A549 (cell line): ENCODE measurements around the gene WASF3.

Experiments used
- BHLHE40 ChIP-seq: IDR thresholded peaks from 2 replicates; pipeline ENCODE4 v1.6.1; 2012; ENCODE audit warnings: low read depth, low read length, inconsistent platforms
- EP300 ChIP-seq, 2 experiments: fragments of >200 bp; sonication (Bioruptor Twin); formaldehyde crosslinking; IDR thresholded peaks; 2 replicates in 1 of 2; 3 replicates in 1 of 2; pipeline ENCODE4 v1.6.1; 2016 to 2017
- ESRRA ChIP-seq: fragments of 150-350 bp; IDR thresholded peaks from 2 replicates; pipeline ENCODE4 v1.6.1; 2014; ENCODE audit warnings: mild to moderate bottlenecking, low read length, borderline replicate concordance
- JUNB ChIP-seq: fragments of >200 bp; sonication (Bioruptor Twin); formaldehyde crosslinking; IDR thresholded peaks from 2 replicates; pipeline ENCODE4 v1.6.1; 2016
- KDM5A ChIP-seq: fragments of 200-600 bp; sonication (generic); IDR thresholded peaks from 2 replicates; pipeline ENCODE4 v1.6.1; 2016; ENCODE audit warnings: antibody characterized with exemption, mild to moderate bottlenecking
- MYC ChIP-seq: IDR thresholded peaks from 2 replicates; pipeline ENCODE4 v1.6.1; 2012; ENCODE audit warnings: mild to moderate bottlenecking, inconsistent platforms, low read length, improper control_type of control experiment, borderline replicate concordance
- RCOR1 ChIP-seq: fragments of 150-350 bp; IDR thresholded peaks from 2 replicates; pipeline ENCODE4 v1.6.1; 2014; ENCODE audit warnings: antibody characterized with exemption, low read length, low read depth
- ZNF302 ChIP-seq: fragments of 250-450 bp; sonication (Bioruptor Pico); IDR thresholded peaks from 2 replicates; pipeline ENCODE4 v1.9.0; 2021; ENCODE audit warnings: inconsistent platforms, mild to moderate bottlenecking, moderate library complexity
- TF ChIP-seq, protein P1 (sequence below): fragments of >200 bp; sonication (Bioruptor Twin); formaldehyde crosslinking; IDR thresholded peaks from 3 replicates; pipeline ENCODE4 v1.5.1; 2016

DNA sequence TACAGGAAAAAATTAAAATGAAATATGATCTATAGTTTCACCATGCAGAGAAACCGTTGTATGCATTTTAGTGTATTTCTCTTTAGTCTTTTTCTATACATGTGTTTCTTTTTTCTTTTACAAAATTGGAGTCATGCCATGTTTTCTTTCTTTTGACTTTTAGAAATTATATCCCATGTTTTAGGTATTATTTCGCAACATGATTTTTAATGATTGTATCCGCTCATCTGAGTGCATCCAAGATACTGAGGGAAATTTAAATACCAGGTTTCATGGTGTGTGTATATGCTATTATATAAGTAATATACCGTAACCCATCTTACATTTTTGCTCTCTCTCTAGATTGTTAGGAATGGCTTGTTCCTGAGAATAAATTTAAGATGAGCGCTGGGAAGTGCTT is 120.8 kb downstream of the WASF3 start:
- TF ChIP-seq RCOR1, result no peak
- no peak for TF ChIP-seq EP300 (IDR thresholded peaks at IDR 0.05)
- TF ChIP-seq ZNF302, result no peak
- TF ChIP-seq, protein P1, sequence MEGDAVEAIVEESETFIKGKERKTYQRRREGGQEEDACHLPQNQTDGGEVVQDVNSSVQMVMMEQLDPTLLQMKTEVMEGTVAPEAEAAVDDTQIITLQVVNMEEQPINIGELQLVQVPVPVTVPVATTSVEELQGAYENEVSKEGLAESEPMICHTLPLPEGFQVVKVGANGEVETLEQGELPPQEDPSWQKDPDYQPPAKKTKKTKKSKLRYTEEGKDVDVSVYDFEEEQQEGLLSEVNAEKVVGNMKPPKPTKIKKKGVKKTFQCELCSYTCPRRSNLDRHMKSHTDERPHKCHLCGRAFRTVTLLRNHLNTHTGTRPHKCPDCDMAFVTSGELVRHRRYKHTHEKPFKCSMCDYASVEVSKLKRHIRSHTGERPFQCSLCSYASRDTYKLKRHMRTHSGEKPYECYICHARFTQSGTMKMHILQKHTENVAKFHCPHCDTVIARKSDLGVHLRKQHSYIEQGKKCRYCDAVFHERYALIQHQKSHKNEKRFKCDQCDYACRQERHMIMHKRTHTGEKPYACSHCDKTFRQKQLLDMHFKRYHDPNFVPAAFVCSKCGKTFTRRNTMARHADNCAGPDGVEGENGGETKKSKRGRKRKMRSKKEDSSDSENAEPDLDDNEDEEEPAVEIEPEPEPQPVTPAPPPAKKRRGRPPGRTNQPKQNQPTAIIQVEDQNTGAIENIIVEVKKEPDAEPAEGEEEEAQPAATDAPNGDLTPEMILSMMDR, result no peak
- TF ChIP-seq KDM5A, result no peak
- no peak for TF ChIP-seq JUNB
- TF ChIP-seq BHLHE40, result no peak
- TF ChIP-seq ESRRA, result no peak
- no peak for TF ChIP-seq MYC
